HG03565 (cell line): ENCODE measurements around the gene AKR1B15.
"Not testable (repeated sequence)": the region's sequence is repeated elsewhere in the genome, so short reads cannot be mapped to it uniquely, and the experiment has no call there.

Experiments
- ATAC-seq: cut with Tn5 transposase; IDR thresholded peaks from one replicate; pipeline ENCODE4 v1.9.1; 2021; ENCODE audit warnings: mild to moderate bottlenecking, moderate library complexity; ENCODE audit not compliant: unreplicated experiment

Gene AKR1B15

DNA sequence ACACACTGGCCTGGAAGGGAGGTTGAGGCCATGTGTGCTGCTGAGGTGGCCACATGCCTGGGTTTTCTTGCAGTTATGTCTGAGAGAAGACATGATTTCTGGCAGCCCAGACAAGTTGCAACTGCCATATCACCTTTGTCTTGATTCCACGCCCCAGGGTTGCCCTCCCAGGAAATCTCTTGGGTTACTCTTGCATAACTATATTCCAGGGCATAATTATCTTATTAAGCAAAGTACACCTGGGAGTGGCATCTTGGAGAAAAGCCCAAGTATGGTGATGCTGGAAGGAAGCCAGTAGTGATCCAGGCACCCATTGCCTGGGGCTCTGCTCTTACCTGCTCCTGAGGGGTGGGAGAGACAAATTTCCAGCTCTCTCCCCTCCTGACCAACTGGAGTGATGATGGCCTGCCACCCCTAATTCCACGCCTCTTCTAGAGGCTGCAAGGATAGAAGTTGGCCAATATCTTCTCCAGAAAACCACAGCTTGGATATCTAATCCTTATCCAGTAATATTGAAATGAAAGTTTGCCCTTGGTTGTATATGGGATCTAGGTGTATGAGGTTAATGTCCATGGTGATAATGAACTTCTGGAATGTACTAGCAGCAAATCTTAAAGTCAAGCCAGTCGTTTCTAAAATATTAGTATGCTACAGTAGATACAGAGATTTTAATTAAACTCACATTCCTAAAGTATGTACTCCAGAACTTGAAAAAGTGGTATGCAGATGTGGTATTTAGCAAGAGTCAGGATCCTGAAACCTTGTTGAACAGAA, 16.5 kb upstream of the AKR1B15 start:
- ATAC-seq = no peak

DNA sequence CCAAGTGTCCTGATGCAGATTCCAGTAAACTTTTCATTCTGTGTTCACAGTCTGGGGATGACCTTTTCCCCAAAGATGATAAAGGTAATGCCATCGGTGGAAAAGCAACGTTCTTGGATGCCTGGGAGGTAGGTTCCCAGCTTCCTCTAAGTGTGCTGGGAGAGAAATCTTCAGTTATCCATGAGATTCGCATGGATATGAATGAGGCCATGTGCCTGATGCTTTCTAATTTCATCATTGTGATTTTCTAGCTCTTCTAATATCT, 16.0 kb upstream of the AKR1B15 start:
- ATAC-seq = no peak

DNA sequence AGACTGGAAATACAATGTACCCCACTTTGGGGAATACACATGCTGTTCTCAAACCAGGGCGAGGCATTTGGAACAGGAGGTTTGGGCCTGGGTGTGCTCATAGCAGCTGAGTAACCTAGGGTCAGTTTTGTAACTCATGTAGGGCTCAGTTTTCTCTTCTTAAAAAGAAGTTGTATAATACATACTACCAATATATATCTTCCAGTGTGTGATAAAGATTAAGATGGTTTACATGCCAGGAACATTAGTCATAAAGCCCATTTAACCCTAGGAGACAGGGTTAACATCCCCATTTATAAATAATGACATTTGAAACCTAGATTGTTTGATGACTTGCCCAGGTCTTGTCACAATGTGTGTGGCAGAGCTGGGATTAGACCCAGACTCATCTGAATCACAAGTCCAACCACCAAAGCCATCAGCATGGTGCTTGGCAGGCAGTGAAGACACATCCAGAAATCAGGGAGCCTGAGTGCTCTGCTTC, 15.6 kb upstream of the AKR1B15 start:
- ATAC-seq = no peak

DNA sequence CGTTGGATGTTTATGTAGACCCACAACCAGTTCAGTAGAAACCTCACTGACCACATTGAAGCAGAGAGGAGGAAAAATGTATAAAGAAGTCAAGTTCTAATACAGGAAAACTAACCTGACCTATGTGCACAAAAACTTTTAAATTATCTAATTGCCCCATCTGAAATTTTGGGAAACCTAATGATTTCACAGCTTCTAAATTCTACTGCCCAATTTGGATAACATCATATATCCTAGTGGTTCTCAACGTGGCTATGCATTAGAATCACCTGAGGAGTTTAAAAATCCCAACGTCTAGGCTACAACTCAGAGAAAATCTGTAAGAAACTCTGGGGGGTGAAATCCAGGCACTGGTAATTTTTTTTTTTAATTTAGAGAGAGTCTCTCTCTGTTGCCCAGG, 14.3 kb upstream of the AKR1B15 start:
- no peak for ATAC-seq

DNA sequence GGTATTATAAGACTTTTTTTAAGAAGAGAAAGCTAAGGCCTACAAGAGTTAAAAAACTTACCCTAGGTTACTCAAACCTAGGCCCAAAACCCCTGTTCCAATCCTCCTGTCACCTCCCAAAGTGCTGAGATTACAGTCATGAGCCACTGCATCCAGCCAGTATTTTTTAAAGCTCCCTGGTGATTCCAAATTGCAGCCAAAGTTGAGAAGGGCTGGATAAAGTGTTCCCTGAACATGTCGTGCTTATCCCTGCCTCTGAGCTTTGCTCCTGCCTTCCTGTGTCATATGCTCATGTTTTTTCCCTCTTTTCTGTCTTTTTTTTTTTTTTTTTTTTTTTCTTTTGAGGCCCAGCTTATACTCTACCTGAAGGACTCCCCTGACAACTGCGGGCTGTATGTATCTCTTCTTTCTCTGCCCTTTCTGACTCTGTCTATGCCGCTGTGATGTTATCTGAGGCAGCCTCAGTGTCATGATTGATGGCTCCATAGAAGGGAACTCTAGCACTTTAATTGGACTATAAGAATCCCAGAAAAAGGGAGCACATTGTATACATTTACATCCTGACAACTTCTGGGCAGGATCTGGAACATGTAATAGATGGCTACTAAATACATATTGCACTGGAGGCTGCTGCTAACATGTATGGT, 13.5 kb upstream of the AKR1B15 start:
- no peak for ATAC-seq

DNA sequence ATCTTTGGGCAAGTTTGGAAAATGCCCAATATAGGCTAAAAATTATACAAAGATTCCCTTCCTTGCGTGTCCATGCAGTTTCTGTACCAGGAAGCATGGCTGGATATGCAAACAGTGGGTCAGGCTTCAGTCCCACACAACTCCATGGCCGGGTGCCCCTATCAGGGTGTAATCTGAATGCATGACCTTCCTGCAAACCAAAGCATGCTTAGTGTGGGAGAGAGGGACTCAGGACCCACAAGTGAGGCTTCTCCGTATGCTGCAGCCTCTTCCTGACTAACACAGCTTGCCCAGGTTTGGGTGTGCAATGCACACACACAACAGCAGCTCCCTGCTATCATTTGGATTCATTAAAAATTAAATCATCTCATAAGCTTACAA, 13.0 kb upstream of the AKR1B15 start:
- ATAC-seq = no peak

DNA sequence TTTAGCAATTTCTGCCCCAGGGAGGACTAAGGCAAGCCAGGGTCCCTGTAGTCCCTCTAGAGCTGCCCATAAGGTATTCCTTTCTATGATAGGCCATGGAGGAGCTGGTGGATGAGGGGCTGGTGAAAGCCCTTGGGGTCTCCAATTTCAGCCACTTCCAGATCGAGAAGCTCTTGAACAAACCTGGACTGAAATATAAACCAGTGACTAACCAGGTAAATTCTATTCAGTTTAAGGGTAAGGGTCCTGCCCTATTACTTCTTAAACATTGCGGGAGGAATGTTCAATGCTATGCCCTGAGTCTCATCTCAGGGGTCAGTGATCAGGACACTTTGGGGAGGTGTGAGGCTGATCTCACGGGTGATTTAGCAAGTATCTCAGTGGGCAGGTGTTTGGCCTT, 12.4 kb upstream of the AKR1B15 start:
- ATAC-seq = not testable (repeated sequence)

DNA sequence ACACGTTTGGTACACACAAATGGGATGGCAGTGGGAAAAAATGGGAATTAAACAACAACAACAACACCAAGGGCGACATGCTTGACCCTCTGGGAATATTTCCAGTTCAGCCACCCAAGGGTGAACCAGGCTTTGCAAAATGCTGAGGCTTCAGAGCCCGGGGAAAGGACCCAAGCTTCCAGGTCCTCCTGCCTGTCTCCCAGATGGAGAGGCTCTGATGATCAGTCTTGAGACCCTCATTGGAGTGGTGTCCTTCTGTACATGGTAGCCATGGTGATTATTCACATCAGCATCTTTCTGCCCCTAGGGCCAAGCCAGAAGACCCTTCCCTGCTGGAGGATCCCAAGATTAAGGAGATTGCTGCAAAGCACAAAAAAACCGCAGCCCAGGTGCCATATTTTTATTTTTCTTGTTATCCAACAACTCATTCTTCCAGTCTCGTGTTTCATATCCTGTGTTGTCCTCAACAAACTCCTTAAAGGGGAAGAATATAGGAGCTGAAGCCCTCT, 11.6 kb upstream of the AKR1B15 start:
- not testable (repeated sequence) for ATAC-seq

DNA sequence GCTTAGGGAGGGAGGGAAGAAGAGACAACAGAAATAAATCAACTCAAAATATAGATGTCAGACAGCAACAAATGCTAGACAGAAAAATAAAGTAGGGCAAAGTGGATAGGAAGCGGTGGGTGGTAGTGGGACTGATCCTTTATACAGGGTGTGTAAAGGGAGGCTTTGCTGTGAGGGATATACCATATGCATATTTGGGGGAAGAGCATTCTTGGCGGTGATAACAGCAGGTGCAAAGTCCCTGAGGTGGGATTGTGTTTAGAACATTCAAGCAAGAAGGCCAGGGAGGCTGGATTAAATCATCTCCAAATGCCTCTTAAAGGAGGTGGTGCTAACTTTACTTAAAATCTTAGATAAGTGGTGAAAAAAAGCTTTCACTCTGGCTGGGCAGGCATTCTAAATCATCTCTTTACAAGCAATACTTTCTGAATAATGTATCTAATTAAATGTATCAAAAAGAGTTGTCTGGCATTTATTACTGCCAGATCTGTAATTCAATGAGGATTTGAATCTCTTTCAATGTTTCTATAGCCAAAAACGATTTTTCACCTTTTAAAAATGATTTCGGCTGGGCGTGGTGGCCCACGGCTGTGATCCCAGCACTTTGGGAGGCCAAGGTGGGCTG, 9.4 kb upstream of the AKR1B15 start:
- no peak for ATAC-seq

DNA sequence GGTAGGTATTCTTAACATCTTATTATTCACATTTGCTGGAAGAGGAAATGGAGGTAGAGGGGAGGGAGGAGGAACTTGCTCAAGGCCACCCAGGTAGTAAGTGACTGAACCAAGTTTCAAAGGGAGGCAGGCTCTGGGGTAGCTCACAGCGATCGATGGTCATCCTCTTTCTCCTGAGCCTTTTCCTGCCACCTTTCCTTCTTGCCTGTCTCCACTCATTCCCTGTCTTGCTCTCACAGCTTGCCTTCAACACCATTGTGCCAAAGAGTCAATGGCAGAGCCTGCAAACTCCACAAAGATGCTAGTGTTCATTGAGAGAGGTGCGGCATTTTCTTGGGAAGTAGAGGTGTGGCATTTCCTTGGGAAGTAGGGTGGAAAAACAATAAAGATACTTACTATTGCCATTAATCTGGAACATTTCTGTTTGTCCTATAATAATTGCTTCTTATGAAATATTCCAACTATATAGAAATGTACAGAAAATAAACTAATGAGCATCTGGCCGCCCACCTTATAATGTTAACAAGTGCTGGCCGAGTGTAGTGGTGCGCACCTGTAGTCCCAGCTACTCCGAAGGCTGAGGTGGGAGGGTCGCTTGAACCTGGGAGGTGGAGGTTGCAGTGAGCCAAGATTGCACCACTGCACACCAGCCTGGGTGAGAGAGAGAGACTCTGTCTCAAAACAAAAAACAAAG, 7.3 kb upstream of the AKR1B15 start:
- not testable (repeated sequence) for ATAC-seq

DNA sequence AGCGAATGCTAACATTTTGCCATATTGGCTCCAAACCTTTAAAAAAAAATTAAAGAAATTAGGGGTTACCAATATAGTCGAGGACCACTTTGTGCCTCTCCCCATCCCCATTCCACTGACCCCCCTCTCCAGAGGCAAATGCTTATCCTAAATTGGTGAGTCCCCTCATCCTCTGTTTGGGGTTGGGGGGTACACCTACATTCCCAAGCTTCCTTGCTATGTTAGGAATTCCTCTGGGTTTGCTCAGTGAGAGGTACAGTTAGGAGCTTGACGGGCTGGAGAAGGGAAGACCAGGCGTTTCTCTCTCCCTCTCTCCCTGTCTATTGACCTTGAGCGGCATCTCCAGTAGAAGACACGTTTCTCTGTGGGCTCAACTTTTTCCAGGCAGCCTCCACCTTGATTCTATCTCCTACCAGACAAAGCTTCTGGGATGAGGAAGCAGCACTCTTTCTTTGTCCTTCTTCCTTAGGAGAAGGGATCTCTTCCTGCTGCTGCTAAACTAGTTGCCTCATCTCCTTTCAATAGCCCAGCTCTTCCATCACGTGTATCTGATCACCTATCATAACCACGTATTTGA, 6.6 kb upstream of the AKR1B15 start:
- ATAC-seq = no peak

DNA sequence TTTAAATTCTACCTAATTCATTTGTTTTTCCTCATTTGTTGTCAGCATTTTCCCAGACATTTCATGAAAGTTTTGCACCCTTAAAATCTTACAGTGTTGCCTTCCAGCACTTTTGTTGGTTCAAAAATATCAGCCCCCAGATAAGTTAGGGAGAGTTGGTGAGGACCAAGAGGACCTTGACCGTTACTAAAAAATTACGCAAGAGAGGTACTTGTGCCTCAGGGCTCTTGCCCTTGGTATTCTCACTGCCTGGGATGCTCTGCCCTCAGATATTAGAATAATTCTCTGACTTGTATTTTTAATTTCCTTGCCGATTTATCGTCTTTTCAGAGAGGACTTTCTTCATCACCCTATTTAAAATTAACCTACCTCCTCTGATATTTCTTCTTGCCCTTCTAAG, 3.5 kb upstream of the AKR1B15 start:
- ATAC-seq = no peak

DNA sequence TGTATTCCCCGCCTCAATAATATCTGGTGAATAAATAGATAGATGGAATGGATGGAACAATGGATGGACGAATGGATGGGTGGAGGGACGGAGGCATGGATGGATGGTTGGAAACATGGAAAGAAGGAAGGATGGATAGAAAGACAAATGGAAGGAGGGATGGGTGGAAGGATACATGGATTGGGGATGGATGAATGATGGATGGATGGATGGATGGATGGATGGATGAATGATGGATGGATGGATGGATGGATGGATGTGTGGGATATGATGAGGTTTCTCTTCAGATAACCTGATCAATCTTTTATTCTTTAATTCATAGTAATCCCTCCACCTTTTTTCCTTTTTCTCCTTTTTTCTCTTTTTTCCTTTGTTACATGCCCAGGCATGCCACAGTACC, 3.0 kb upstream of the AKR1B15 start:
- no peak for ATAC-seq

DNA sequence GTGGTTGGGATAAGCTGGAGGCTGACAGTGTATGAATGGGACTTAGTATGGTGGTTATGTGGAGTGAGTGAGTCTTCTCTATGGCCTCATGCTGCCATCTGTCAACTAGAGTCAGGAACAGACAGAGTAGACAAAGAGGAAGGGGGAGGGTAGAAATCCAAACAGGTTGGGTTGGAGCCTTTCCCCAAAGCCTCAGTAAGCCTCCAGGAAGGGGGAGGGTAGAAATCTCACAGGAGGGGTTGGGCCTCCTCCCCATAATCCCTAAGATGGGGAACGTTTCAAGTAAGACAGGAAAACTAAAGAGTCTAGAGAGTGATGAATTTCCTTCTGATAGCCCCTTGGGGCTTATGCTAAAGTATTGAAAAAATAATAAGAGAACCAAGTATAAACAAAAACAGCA, 2.0 kb upstream of the AKR1B15 start:
- ATAC-seq = no peak

DNA sequence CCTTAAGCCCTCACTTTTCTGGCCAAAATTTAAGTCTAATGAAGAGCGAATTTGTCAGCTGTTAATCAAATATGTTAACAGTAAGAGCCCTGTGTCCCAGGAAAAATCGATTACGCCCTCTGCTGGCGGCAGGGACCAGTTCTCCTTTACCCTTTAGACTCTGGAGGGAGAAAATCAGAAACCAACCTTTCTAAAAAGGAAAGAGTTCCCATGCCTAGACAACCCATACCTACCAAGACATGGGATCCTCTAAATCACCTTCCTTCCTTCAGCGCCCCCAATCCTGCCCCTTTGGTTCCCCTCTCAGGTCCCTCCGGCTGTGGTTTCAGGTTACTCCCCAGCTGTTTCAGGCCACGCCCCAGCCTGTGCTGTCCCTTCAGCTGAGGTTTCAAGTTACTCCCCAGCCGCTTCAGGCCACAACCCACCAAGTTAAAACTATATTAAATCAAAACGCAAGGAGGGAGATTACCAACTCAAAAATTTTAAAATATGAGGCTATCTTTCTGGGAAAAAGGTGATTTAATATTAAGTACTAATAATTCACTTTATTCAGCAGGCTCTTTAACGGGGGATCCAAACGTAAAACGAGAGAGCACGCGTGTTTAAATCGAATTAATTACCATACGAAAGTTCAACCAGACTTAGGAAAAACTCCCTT, 1.4 kb upstream of the AKR1B15 start:
- ATAC-seq = no peak

DNA sequence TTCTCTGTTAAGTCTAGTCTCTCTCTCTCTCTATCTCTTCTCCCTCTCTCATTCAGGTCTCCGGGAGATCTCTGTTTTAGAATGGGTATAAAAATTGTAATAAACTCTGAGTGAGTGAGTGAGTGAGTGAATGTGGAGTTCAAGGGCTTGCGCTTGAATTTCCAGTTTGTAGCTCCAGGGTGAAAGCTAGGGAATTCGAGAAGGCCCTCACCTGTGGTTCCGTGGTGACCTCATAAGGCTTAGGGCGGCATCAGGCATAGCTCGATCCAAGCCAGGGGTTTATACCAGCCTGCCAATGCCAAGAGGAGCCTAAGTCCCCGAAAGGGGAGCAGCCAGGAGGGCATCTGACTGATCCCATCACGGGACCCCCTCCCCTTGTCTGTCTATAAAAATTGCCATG, 456 bp downstream of the AKR1B15 start:
- ATAC-seq = no peak

DNA sequence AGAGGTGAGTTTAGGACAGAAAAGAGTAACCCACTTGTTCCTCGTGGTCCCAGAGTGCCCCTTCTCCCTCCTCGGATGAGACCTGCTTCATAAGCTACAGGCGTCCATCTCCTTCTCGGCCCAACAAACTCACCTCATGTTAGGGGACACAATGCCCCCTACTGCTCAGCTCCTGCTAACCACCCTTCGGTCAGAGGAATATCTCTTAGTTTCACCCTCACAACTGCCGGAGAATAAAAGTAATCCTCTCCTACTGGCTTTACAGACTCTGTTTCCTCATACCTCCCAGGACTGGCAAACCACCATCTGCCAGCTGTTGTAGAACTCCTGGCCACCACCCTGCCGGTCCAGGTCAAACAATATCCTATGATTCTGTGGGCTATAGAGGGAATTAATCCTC, 3.2 kb downstream of the AKR1B15 start:
- ATAC-seq = no peak

DNA sequence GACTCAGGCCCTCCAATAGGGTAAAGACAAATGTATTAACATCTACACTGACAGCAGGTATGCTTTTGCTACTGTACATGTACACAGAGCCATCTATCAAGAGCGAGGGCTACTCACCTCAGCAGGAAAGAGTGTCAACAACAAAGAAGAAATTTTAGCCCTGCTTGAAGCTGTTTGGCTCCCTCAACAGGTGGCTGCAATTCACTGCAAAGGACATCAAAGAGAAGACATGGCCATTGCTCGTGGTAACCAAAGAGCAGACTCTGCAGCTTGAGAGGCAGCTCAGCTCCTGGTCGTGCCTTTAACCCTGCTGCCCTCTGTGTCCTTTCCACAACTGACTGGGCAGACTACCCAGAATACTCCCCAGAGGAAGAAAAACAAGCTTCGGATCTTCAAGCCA, 5.1 kb downstream of the AKR1B15 start:
- ATAC-seq = no peak

DNA sequence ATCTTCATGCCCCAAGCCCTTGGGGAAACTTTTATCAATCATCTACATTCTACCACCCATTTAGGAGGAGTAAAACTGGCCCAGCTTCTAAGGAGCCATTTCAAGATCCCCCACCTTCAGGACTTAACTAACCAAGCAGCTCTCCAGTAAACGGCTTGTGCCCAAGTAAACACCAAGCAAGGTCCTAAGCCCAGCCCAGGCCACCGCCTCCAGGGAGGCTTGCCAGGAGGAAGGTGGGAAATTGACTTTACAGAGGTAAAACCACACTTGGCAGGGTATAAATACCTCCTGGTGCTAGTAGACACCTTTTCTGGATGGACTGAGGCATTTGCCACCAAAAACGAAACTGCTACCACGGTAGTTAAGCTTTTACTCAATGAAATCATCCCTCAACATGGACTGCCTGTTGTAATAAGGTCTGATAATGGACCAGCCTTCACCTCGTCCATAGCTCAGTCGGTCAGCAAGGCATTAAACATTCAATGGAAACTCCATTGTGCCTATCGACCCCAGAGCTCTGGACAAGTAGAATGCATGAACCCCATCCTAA, 5.6 kb downstream of the AKR1B15 start:
- no peak for ATAC-seq

DNA sequence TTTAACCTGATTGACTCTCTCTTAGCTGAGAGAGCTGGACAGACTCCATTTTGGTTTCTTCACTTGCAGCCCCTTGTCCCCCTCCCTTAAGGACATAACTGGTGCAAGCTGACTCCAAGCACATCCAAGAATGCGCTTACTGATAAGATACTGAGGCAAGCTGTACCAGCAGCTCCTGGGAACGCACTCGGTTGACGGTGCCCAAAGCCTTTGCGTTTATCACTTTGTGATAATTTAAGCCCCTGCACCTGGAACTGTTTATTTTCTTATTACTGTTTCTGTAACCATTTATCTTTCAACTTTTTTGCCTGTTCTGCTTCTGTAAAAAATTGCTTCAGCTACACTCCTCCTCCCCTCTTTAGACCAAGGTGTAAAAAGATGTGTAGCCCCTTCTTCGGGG, 8.5 kb downstream of the AKR1B15 start:
- no peak for ATAC-seq
